Measurements from ENCODE around the gene IMPG2.
"Not testable (repeated sequence)": the region's sequence is repeated elsewhere in the genome, so short reads cannot be mapped to it uniquely, and the experiment has no call there.

Gene IMPG2

DNA sequence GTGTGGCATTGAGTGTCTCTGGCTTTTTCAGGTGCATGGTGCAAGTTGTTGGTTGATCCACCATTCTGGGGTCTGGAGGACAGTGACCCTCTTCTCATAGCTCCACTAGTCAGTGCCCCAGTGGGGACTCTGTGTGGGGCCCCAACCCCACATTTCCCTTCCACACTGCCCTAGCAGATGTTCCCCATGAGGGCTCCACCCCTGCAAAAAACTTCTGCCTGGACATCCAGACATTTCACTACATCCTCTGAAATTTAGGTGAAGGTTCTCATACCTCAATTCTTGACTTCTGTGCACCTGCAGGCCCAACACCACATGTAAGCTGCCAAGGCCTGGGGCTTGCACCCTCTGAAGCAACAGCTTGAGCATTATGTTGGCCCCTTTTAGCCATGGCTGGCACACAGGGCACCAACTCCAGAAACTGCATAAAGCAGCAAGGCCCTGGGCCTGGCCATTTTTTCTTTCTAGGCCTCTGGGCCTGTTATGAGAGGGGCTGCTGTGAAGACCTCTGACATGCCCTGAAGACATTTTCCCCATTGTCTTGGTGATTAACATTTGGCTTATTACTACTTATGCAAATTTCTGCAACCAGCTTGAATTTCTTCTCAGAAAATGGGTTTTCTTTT, 12.1 kb downstream of the IMPG2 start:
- H3K27ac ChIP-seq (ENCODE audit: low read depth, low read length); H3K4me3 ChIP-seq (ENCODE audit: low read depth in 1 of 2, low read length in 2 of 2); H3K27me3 ChIP-seq (ENCODE audit: control insufficient read depth in 1 of 2, insufficient read depth in 2 of 2, low read length in 2 of 2); H3K9ac ChIP-seq (ENCODE audit: low read length); H3K36me3 ChIP-seq (ENCODE audit: insufficient read depth, low read length); H3K9me3 ChIP-seq (ENCODE audit: low read length): not testable (repeated sequence)
- peaks cover 16% of the 10 kb centered on the region for H3K4me1 ChIP-seq (ENCODE audit: insufficient read depth, low read length)

DNA sequence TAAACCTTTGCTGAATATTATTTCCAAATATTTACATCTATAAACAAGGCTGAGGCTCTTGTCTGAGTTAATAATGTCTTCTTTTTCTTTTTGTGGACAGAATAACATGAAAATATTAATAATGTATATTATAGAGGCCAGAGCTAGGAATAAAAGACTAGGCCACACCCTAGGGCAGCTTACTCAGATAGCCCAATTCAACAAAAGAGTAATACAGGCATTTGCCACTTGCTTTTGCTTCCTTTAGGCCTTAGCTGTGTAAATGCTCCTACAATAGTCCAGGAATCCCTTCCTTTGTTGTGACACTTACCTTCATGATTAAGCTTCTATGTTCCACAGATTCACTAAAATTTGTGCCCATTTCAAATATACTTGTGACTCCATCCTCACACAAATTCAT, 16.5 kb downstream of the IMPG2 start:
- Histone ChIP-seq H3K27ac (ENCODE audit: low read depth, low read length) (no peak overlapping the region), H3K9me3 (ENCODE audit: low read length) (no peaks in the 10 kb centered on the region), H3K27me3 (ENCODE audit: control insufficient read depth in 1 of 2, insufficient read depth in 2 of 2, low read length in 2 of 2) (no peaks in the 10 kb centered on the region), H3K36me3 (ENCODE audit: insufficient read depth, low read length) (no peaks in the 10 kb centered on the region), H3K9ac (ENCODE audit: low read length) (no peak overlapping the region), H3K4me1 (ENCODE audit: insufficient read depth, low read length) (no peaks in the 10 kb centered on the region), H3K4me3 (ENCODE audit: low read depth in 1 of 2, low read length in 2 of 2) (no peak overlapping the region)

- Histone ChIP-seq H3K4me3 (ENCODE audit: low read depth in 1 of 2, low read length in 2 of 2) (no peak overlapping the region), H3K27ac (ENCODE audit: low read depth, low read length) (no peak overlapping the region), H3K27me3 (ENCODE audit: control insufficient read depth in 1 of 2, insufficient read depth in 2 of 2, low read length in 2 of 2) (no peaks in the 10 kb centered on the region), H3K9me3 (ENCODE audit: low read length) (no peaks in the 10 kb centered on the region), H3K4me1 (ENCODE audit: insufficient read depth, low read length) (no peaks in the 10 kb centered on the region), H3K36me3 (ENCODE audit: insufficient read depth, low read length) (no peaks in the 10 kb centered on the region), H3K9ac (ENCODE audit: low read length) (no peak overlapping the region)
These were observed 17.2 kb downstream of the IMPG2 start for GRCh38 chr3:101303089-101303731.

DNA sequence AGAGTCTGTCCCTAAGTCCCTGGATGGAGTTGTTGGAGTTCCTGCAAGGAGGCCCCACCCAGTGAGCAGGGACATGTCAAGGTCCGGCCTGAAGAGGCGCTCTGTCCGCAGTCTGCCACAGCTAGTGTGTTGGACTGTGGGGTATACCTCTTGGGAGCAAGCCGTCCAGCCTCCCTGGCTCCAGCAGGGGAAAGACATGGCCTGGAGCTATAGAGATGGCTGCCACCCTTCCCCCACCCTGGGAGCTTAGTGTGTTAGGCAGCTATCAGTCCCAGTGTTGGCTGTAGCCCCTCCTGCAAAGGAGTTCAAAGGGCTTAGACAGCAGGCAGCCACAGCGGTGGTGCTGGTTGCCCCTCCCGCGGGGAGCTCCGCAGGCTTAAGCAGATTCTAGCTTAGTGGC, 20.3 kb downstream of the IMPG2 start:
- H3K9me3 ChIP-seq (ENCODE audit: low read length), result no peaks in the 10 kb centered on the region
- H3K9ac ChIP-seq (ENCODE audit: low read length), result no peak overlapping the region
- no peaks in the 10 kb centered on the region for H3K36me3 ChIP-seq (ENCODE audit: insufficient read depth, low read length)
- H3K4me1 ChIP-seq (ENCODE audit: insufficient read depth, low read length), result no peaks in the 10 kb centered on the region
- no peaks in the 10 kb centered on the region for H3K27me3 ChIP-seq (ENCODE audit: control insufficient read depth in 1 of 2, insufficient read depth in 2 of 2, low read length in 2 of 2)
- H3K27ac ChIP-seq (ENCODE audit: low read depth, low read length), result no peak overlapping the region
- no peak overlapping the region for H3K4me3 ChIP-seq (ENCODE audit: low read depth in 1 of 2, low read length in 2 of 2)

DNA sequence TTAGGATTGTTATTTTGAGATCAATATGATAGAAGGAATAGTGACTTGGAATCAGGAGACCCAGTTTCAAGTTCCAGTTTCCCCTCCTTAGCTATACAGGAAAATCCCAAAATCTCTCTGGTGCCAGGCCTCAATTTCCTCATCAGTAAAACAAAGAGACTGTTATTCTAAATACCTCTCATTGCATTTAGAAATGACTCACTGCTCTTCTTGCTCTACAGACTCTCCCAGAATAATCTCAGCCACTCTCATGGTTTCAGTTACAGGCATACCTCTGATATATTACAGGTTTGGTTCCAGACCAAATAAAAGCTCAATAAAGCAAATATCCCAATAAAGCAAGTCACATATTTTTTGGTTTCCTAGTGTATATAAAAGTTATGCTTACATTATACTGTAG, 28.3 kb downstream of the IMPG2 start:
- no peak overlapping the region for H3K4me3 ChIP-seq (ENCODE audit: low read depth in 1 of 2, low read length in 2 of 2)
- no peak overlapping the region for H3K27ac ChIP-seq (ENCODE audit: low read depth, low read length)
- H3K36me3 ChIP-seq (ENCODE audit: insufficient read depth, low read length), result no peaks in the 10 kb centered on the region
- no peaks in the 10 kb centered on the region for H3K27me3 ChIP-seq (ENCODE audit: control insufficient read depth in 1 of 2, insufficient read depth in 2 of 2, low read length in 2 of 2)
- H3K9me3 ChIP-seq (ENCODE audit: low read length), result no peaks in the 10 kb centered on the region
- H3K4me1 ChIP-seq (ENCODE audit: insufficient read depth, low read length), result no peaks in the 10 kb centered on the region
- no peak overlapping the region for H3K9ac ChIP-seq (ENCODE audit: low read length)

- H3K9ac ChIP-seq (ENCODE audit: low read length), result no peak overlapping the region
- H3K4me3 ChIP-seq (ENCODE audit: low read depth in 1 of 2, low read length in 2 of 2), result no peak overlapping the region
- H3K36me3 ChIP-seq (ENCODE audit: insufficient read depth, low read length), result no peaks in the 10 kb centered on the region
- H3K27ac ChIP-seq (ENCODE audit: low read depth, low read length), result no peak overlapping the region
- no peaks in the 10 kb centered on the region for H3K27me3 ChIP-seq (ENCODE audit: control insufficient read depth in 1 of 2, insufficient read depth in 2 of 2, low read length in 2 of 2)
- no peaks in the 10 kb centered on the region for H3K4me1 ChIP-seq (ENCODE audit: insufficient read depth, low read length)
- H3K9me3 ChIP-seq (ENCODE audit: low read length), result no peaks in the 10 kb centered on the region
These were observed 32.1 kb downstream of the IMPG2 start for GRCh38 chr3:101288294-101288693.

DNA sequence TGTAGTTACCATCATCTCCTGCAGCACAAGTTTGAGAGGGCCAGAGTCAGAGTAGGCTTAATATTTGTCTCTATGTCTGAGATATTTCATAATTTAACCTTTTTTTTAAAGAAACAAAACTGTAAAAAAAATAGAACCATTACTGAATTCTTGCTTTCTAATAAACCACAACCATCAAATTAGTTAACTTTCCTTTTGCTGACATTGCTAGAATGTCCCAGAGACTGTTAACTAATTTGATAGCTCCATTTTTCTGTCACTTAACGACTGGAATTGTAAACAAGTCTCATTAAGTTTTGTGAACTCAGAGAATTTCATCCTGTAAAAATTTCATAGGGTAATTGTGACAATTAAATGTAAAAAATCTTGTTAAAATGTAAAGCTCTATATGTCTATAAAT, 35.6 kb downstream of the IMPG2 start:
- Histone ChIP-seq H3K27me3 (ENCODE audit: control insufficient read depth in 1 of 2, insufficient read depth in 2 of 2, low read length in 2 of 2) (no peaks in the 10 kb centered on the region), H3K4me3 (ENCODE audit: low read depth in 1 of 2, low read length in 2 of 2) (no peak overlapping the region), H3K9me3 (ENCODE audit: low read length) (no peaks in the 10 kb centered on the region), H3K27ac (ENCODE audit: low read depth, low read length) (no peak overlapping the region), H3K4me1 (ENCODE audit: insufficient read depth, low read length) (no peaks in the 10 kb centered on the region), H3K36me3 (ENCODE audit: insufficient read depth, low read length) (no peaks in the 10 kb centered on the region), H3K9ac (ENCODE audit: low read length) (no peak overlapping the region)

- H3K4me3 ChIP-seq (ENCODE audit: low read depth in 1 of 2, low read length in 2 of 2), result no peak overlapping the region
- H3K4me1 ChIP-seq (ENCODE audit: insufficient read depth, low read length), result no peaks in the 10 kb centered on the region
- no peak overlapping the region for H3K27ac ChIP-seq (ENCODE audit: low read depth, low read length)
- no peaks in the 10 kb centered on the region for H3K9me3 ChIP-seq (ENCODE audit: low read length)
- no peak overlapping the region for H3K9ac ChIP-seq (ENCODE audit: low read length)
- H3K27me3 ChIP-seq (ENCODE audit: control insufficient read depth in 1 of 2, insufficient read depth in 2 of 2, low read length in 2 of 2), result no peaks in the 10 kb centered on the region
- no peaks in the 10 kb centered on the region for H3K36me3 ChIP-seq (ENCODE audit: insufficient read depth, low read length)
These were observed 38.8 kb downstream of the IMPG2 start for GRCh38 chr3:101281521-101282030.

DNA sequence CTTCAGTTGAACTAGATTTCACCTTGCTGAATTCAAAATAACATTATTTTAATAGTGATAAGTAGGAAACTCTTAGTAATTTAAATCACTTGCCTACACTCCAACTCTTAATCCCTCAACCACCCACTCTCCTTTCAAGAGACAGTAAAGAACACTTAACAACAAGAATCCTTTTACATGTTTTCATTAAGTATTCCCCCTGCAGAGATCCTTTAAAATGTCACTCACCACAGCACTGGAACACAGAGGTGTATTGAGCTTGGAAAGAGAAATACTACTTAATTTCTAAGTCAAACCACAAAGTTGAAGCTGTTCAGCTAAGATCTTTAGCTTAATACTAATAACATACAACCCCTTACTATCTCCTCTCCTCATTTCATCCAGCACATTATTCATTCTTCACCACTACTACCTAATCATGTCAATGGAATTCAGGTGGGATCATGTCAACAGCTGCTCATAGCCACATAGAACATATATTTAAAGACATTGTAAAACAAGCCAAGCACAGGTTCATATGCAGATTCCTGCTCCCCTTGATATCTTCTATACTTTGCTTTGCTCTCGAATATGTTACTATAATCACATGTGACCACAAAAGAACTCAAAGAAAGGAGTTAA, 40.5 kb downstream of the IMPG2 start:
- no peak overlapping the region for H3K27ac ChIP-seq (ENCODE audit: low read depth, low read length)
- no peak overlapping the region for H3K4me3 ChIP-seq (ENCODE audit: low read depth in 1 of 2, low read length in 2 of 2)
- H3K9ac ChIP-seq (ENCODE audit: low read length), result no peak overlapping the region
- no peaks in the 10 kb centered on the region for H3K27me3 ChIP-seq (ENCODE audit: control insufficient read depth in 1 of 2, insufficient read depth in 2 of 2, low read length in 2 of 2)
- no peaks in the 10 kb centered on the region for H3K4me1 ChIP-seq (ENCODE audit: insufficient read depth, low read length)
- no peaks in the 10 kb centered on the region for H3K9me3 ChIP-seq (ENCODE audit: low read length)
- no peaks in the 10 kb centered on the region for H3K36me3 ChIP-seq (ENCODE audit: insufficient read depth, low read length)

- no peak overlapping the region for H3K9ac ChIP-seq (ENCODE audit: low read length)
- no peak overlapping the region for H3K4me3 ChIP-seq (ENCODE audit: low read depth in 1 of 2, low read length in 2 of 2)
- H3K36me3 ChIP-seq (ENCODE audit: insufficient read depth, low read length), result no peaks in the 10 kb centered on the region
- H3K9me3 ChIP-seq (ENCODE audit: low read length), result no peaks in the 10 kb centered on the region
- no peaks in the 10 kb centered on the region for H3K4me1 ChIP-seq (ENCODE audit: insufficient read depth, low read length)
- no peaks in the 10 kb centered on the region for H3K27me3 ChIP-seq (ENCODE audit: control insufficient read depth in 1 of 2, insufficient read depth in 2 of 2, low read length in 2 of 2)
- no peak overlapping the region for H3K27ac ChIP-seq (ENCODE audit: low read depth, low read length)
These were observed 41.2 kb downstream of the IMPG2 start for GRCh38 chr3:101279162-101279561.

DNA sequence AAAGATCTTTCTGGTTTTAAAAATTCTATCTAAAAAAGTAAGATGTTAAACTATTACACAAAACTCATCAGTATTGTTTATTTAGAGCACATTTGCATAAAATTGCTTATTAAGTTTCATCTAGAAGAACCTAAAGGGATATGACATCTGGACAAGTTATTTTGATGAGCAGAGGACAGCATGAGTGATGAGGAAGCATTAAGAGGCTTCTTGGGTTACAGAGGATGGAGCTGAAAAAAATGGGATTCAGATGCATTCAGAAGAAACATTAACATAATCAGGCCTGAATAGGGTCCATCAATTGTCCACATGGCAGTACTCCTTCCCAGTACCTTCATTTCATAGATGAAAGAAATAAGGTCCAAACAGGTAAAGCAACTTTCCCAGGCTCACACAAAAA, 41.6 kb downstream of the IMPG2 start:
- H3K36me3 ChIP-seq (ENCODE audit: insufficient read depth, low read length), result no peaks in the 10 kb centered on the region
- no peaks in the 10 kb centered on the region for H3K9me3 ChIP-seq (ENCODE audit: low read length)
- no peaks in the 10 kb centered on the region for H3K27me3 ChIP-seq (ENCODE audit: control insufficient read depth in 1 of 2, insufficient read depth in 2 of 2, low read length in 2 of 2)
- no peak overlapping the region for H3K9ac ChIP-seq (ENCODE audit: low read length)
- H3K4me1 ChIP-seq (ENCODE audit: insufficient read depth, low read length), result no peaks in the 10 kb centered on the region
- no peak overlapping the region for H3K4me3 ChIP-seq (ENCODE audit: low read depth in 1 of 2, low read length in 2 of 2)
- H3K27ac ChIP-seq (ENCODE audit: low read depth, low read length), result no peak overlapping the region

DNA sequence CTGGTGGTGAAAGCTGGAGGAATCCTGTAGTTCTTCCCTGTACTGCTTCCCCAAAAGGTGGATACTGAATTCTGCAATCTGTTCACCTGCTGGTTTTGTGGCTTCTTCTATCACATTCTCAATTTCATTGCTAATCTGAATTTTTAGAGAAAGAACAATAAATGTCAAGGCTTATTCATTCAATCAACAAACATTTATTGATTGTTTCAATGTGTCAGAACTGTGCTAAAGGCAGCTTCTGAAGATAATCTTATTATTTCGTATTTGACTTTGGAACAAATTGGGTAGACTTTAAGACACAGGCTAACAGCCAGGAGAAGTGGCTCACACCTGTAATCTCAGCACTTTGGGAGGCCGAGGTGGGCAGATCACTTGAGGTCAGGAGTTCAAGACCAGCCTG, 46.8 kb downstream of the IMPG2 start:
- Histone ChIP-seq H3K36me3 (ENCODE audit: insufficient read depth, low read length) (no peaks in the 10 kb centered on the region), H3K9ac (ENCODE audit: low read length) (no peak overlapping the region), H3K4me1 (ENCODE audit: insufficient read depth, low read length) (no peaks in the 10 kb centered on the region)

More for the DNA sequence above, 46.8 kb downstream of the IMPG2 start:
- Histone ChIP-seq H3K9me3 (ENCODE audit: low read length) (no peaks in the 10 kb centered on the region), H3K27me3 (ENCODE audit: control insufficient read depth in 1 of 2, insufficient read depth in 2 of 2, low read length in 2 of 2) (no peaks in the 10 kb centered on the region), H3K27ac (ENCODE audit: low read depth, low read length) (no peak overlapping the region), H3K4me3 (ENCODE audit: low read depth in 1 of 2, low read length in 2 of 2) (no peak overlapping the region)
